Hematopoietic multipotent progenitor cell treated with erythropoietin and hydrocortisone succinate and interleukin-3 and kit ligand, for 8 days (in vitro differentiated cells): Measurements from ENCODE around the gene OLAH.

ENCODE experiments used
- DNase-seq: peaks from one replicate; pipeline ENCODE4 v3.0.0-alpha.2; 2015

OLAH gene

GRCh38 chr10:15072358-15072757 lies 28.6 kb downstream of the OLAH start:
- DNase-seq = no peak

GRCh38 chr10:15075421-15075820 lies 31.7 kb downstream of the OLAH start:
- no peak for DNase-seq

GRCh38 chr10:15083674-15084501 lies 40.1 kb downstream of the OLAH start:
- no peak for DNase-seq

- no peak for DNase-seq
Observed at GRCh38 chr10:15084502-15084922, 40.8 kb downstream of the OLAH start.

- peak; percentile 81 for DNase-seq
Observed at GRCh38 chr10:15088428-15089261, 44.9 kb downstream of the OLAH start, which contains the start of gene ACBD7. Gene ACBD7, minus strand, starts transcription at chr10:15088776. Its CDS starts 48 bp downstream, at chr10:15088728.

GRCh38 chr10:15091418-15091817 lies 47.7 kb downstream of the OLAH start:
- DNase-seq = no peak

- no peak for DNase-seq
Observed at GRCh38 chr10:15092855-15093408, 49.2 kb downstream of the OLAH start.

GRCh38 chr10:15096661-15097010 lies 52.9 kb downstream of the OLAH start:
- no peak for DNase-seq

- peak; percentile 95 for DNase-seq
Observed at GRCh38 chr10:15097011-15097812, 53.5 kb downstream of the OLAH start, which contains the start of gene RPP38. Gene RPP38, plus strand, starts transcription at chr10:15097355. Its CDS starts 5,960 bp downstream, at chr10:15103315.

GRCh38 chr10:15099886-15100285 lies 56.1 kb downstream of the OLAH start:
- no peak for DNase-seq

- DNase-seq = no peak
Observed at GRCh38 chr10:15103513-15103912, 59.8 kb downstream of the OLAH start.

- DNase-seq = peak; percentile 78
Observed at GRCh38 chr10:15106352-15107013, 62.7 kb downstream of the OLAH start.

- no peak for DNase-seq
Observed at GRCh38 chr10:15112657-15113056, 68.9 kb downstream of the OLAH start.

- no peak for DNase-seq
Observed at GRCh38 chr10:15113766-15114165, 70.0 kb downstream of the OLAH start.

GRCh38 chr10:15116225-15116624 lies 72.5 kb downstream of the OLAH start:
- no peak for DNase-seq

- no peak for DNase-seq
Observed at GRCh38 chr10:15118615-15119014, 74.9 kb downstream of the OLAH start.

- DNase-seq = no peak
Observed at GRCh38 chr10:15120523-15120922, 76.8 kb downstream of the OLAH start.

GRCh38 chr10:15121707-15122106 lies 78.0 kb downstream of the OLAH start:
- no peak for DNase-seq

- no peak for DNase-seq
Observed at GRCh38 chr10:15122477-15123030, 78.8 kb downstream of the OLAH start.
